Stomach (tissue), 9 donors: ENCODE results near the gene MAMLD1. TPM values are rescaled to one million over a fixed set of nuclear protein-coding genes. Genes with fewer than 3 reads are reported as not detected.

Source experiments
- DNase-seq, 2 donors: peaks; one replicate each; pipeline versions ENCODE4 v3.0.0 to v3.0.0-alpha.2; 2013 to 2019
- H3K27ac ChIP-seq, 5 donors: fragments of 200-600 bp in 4 of 5; sonication (generic) in 4 of 5; one replicate each; pipeline ENCODE4 v1.5.1; 2013 to 2019; ENCODE audit warnings: mild to moderate bottlenecking in 1 of 5, moderate library complexity in 1 of 5
- H3K27me3 ChIP-seq, 3 donors: fragments of 200-600 bp; sonication (generic); one replicate each; pipeline ENCODE4 v1.5.1; 2017 to 2019; ENCODE audit warnings: mixed run types in 1 of 3
- H3K36me3 ChIP-seq, 4 donors: fragments of 200-600 bp; sonication (generic); 1 replicate in 3 of 4; 2 replicates in 1 of 4; pipeline ENCODE4 v1.5.1; 2016 to 2019
- H3K4me1 ChIP-seq, 4 donors: fragments of 200-600 bp; sonication (generic); one replicate each; pipeline ENCODE4 v1.5.1; 2016 to 2019
- H3K4me3 ChIP-seq, 4 donors: fragments of 200-600 bp; sonication (generic) in 3 of 4; one replicate each; pipeline ENCODE4 v1.5.1; 2016 to 2019; ENCODE audit warnings: mild to moderate bottlenecking in 1 of 4
- H3K9me3 ChIP-seq, 4 donors: fragments of 200-600 bp; sonication (generic); one replicate each; pipeline ENCODE4 v1.5.1; 2016 to 2019
- CTCF ChIP-seq, 7 experiments: fragments of 450-650 bp in 4 of 7; fragments of 200-600 bp in 3 of 7; sonication (generic) in 3 of 7; IDR thresholded peaks; one replicate each; pipeline ENCODE4 v1.5.1; 2016 to 2019; ENCODE audit warnings: antibody characterized with exemption in 7 of 7, control low read depth in 2 of 7, mild to moderate bottlenecking in 1 of 7
- EP300 ChIP-seq: sonication (generic); formaldehyde crosslinking; IDR thresholded peaks from one replicate; pipeline ENCODE4 v1.6.1; 2017; ENCODE audit warnings: antibody characterized with exemption
- POLR2A ChIP-seq, 4 donors: fragments of 450-650 bp; IDR thresholded peaks; one replicate each; pipeline ENCODE4 v1.6.1; 2016; ENCODE audit warnings: antibody characterized with exemption in 4 of 4, control low read depth in 2 of 4, mild to moderate bottlenecking in 1 of 4, moderate library complexity in 1 of 4
- POLR2AphosphoS5 ChIP-seq, 3 donors: sonication (generic); formaldehyde crosslinking; IDR thresholded peaks; one replicate each; pipeline ENCODE4 v1.6.1; 2016; ENCODE audit warnings: antibody characterized with exemption in 3 of 3
- WGBS, 5 donors: extraction: QIAGEN DNeasy Blood & Tissue Kit in 3 of 5; methylation state at CpG; one replicate each; pipeline versions ENCODE4 v1.1.5 to v1.1.7; 2013 to 2018; 5-methylcytosine and 5-hydroxymethylcytosine counted together
- intact Hi-C: fragments of 100-400 bp; cut with DNase I; formaldehyde crosslinking; loops from one replicate; pipeline ENCODE4 v1.15.1; 2023; ENCODE audit warnings: low total_unique reads
- polyA plus RNA-seq, 3 donors: library from polyadenylated mRNA; stranded (reverse); fragments of 200-250 nt; gene quantifications; one replicate each; pipeline ENCODE4 v1.2.3, GENCODE V29; 2013
- total RNA-seq, 5 donors: library from RNA; depleted of rRNA; stranded (reverse); fragments of >200 nt; gene quantifications; one replicate each; pipeline versions ENCODE4 v1.1.0 to v1.2.3, GENCODE V29; 2014 to 2016
- donor health status: healthy with polysubstance abuse.
- donor health status: Bipolar disorder and iron deficiency.
- donor health status: healthy.

MAMLD1 gene
- total and polyA plus RNA-seq, 8 donors: 0.73 to 6.4 (median 1.7) TPM; not detected in 1

- Histone ChIP-seq H3K27ac (peak overlapping the region in 4 of 5 donors; percentile 81 to 87 (median 86)), H3K27me3 (peaks cover 0 to 17% (median 14%) of the 10 kb centered on the region in 3 donors), H3K4me3 (peak overlapping the region; percentile 55 to 67 (median 62)), H3K4me1 (peaks cover 0 to 34% (median 13%) of the 10 kb centered on the region in 4 donors), H3K9me3 (peaks cover 0 to 5% (median 0%) of the 10 kb centered on the region in 4 donors), H3K36me3 (no peaks in the 10 kb centered on the region)
- WGBS, 5 donors: 9 to 39% (median 15%) methylated on average over 5 of the region's 5 CpGs
- TF ChIP-seq EP300: no peak
- no peak for TF ChIP-seq CTCF (IDR thresholded peaks at IDR 0.05)
- no peak for TF ChIP-seq POLR2AphosphoS5 (IDR thresholded peaks at IDR 0.05)
- no peak for TF ChIP-seq POLR2A (IDR thresholded peaks at IDR 0.05)
- peak in 1 of 2 donors; percentile 52 for DNase-seq
- intact Hi-C loops: no loop called here
Measured at GRCh38 chrX:150366951-150367545, 3.9 kb downstream of the MAMLD1 start.

- DNase-seq: no peak
- peaks cover 0 to 14% (median 5%) of the 10 kb centered on the region in 4 donors for H3K4me1 ChIP-seq
- intact Hi-C loops: no loop called here
Measured at GRCh38 chrX:150370589-150371312, 7.6 kb downstream of the MAMLD1 start.

GRCh38 chrX:150371877-150372276, 8.8 kb downstream of the MAMLD1 start:
- H3K4me3 ChIP-seq: no peak overlapping the region

More at GRCh38 chrX:150370589-150371312, 7.6 kb downstream of the MAMLD1 start:
- H3K27ac ChIP-seq: no peak overlapping the region
- no peaks in the 10 kb centered on the region for H3K9me3 ChIP-seq
- H3K36me3 ChIP-seq: no peaks in the 10 kb centered on the region
- H3K27me3 ChIP-seq: no peaks in the 10 kb centered on the region
- WGBS, 5 donors: 57 to 88% (median 65%) methylated on average over 5 of the region's 5 CpGs
- H3K4me3 ChIP-seq: no peak overlapping the region
- no peak for TF ChIP-seq CTCF (IDR thresholded peaks at IDR 0.05)
- no peak for TF ChIP-seq EP300
- TF ChIP-seq POLR2AphosphoS5 (IDR thresholded peaks at IDR 0.05): no peak
- TF ChIP-seq POLR2A (IDR thresholded peaks at IDR 0.05): no peak

More at GRCh38 chrX:150371877-150372276, 8.8 kb downstream of the MAMLD1 start:
- Histone ChIP-seq H3K27me3 (no peaks in the 10 kb centered on the region), H3K4me1 (peaks cover 0 to 3% (median 0%) of the 10 kb centered on the region in 4 donors), H3K36me3 (no peaks in the 10 kb centered on the region), H3K27ac (no peak overlapping the region), H3K9me3 (no peaks in the 10 kb centered on the region)
- intact Hi-C loops: no loop called here
- no peak for DNase-seq
- WGBS, 5 donors: 61 to 84% (median 72%) methylated on average over 5 to 6 of the region's 6 CpGs
- no peak for TF ChIP-seq POLR2AphosphoS5 (IDR thresholded peaks at IDR 0.05)
- no peak for TF ChIP-seq EP300
- no peak for TF ChIP-seq CTCF (IDR thresholded peaks at IDR 0.05)
- no peak for TF ChIP-seq POLR2A (IDR thresholded peaks at IDR 0.05)
